GM21360 (cell line): ENCODE results near the gene SMC1A.
"Not testable (repeated sequence)": the region's sequence is repeated elsewhere in the genome, so short reads cannot be mapped to it uniquely, and the experiment has no call there.

Source experiments
- ATAC-seq: cut with Tn5 transposase; IDR thresholded peaks from one replicate; pipeline ENCODE4 v1.9.1; 2021; ENCODE audit warnings: mild to moderate bottlenecking, moderate library complexity; ENCODE audit not compliant: unreplicated experiment

The SMC1A gene

GRCh38 chrX:53422861-53423306, 430 bp upstream of the SMC1A start, which contains the start of gene RIBC1:
TSS of gene RIBC1 (plus strand) at chrX:53422873. CDS start at chrX:53426277, 3,404 bp downstream.
- no peak for ATAC-seq

GRCh38 chrX:53421772-53422085, 725 bp downstream of the SMC1A start:
- ATAC-seq, result peak; percentile 24

GRCh38 chrX:53421125-53421524, 1.3 kb downstream of the SMC1A start:
- no peak for ATAC-seq

DNA sequence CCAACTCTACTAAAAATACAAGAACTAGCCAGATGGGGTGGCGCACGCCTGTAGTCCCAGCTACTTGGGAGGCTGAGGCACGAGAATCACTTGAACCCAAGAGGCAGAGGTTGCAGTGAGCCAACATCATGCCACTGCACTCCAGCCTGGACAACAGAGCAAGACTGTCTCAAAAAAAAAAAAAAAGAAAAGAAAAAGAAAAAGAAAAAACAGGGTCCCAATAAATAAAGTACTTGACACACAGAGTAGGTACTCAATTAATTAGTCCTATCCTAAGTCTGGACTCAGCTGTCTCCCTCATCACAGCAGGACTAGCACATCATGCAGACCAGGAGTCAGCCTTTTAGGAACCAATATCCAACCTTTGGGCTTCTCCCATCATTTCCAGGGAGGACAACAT, 2.1 kb downstream of the SMC1A start:
- not testable (repeated sequence) for ATAC-seq

GRCh38 chrX:53412446-53412845, 10.0 kb downstream of the SMC1A start:
- no peak for ATAC-seq

DNA sequence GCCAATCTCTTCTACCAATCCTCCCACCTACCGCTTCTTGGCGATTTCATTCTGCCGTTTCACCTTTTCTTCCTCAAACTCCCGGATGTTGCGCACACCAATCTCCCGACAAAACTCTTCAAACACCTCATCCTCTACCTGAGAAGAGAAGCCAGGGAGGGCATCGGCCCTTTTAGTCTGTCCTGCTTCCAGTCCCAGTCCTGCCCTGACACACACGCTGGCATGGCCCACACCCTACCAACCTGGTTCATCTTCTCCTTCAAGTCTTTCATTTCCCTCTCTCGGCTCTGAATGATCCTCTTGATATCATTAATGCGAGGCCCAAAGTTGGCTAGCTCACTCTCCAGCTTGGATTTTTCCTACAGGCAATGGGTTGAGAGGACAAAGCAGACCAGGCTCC, 18.9 kb downstream of the SMC1A start:
- ATAC-seq, result no peak

- ATAC-seq, result no peak
Measured at GRCh38 chrX:53398216-53398615, 24.2 kb downstream of the SMC1A start.

DNA sequence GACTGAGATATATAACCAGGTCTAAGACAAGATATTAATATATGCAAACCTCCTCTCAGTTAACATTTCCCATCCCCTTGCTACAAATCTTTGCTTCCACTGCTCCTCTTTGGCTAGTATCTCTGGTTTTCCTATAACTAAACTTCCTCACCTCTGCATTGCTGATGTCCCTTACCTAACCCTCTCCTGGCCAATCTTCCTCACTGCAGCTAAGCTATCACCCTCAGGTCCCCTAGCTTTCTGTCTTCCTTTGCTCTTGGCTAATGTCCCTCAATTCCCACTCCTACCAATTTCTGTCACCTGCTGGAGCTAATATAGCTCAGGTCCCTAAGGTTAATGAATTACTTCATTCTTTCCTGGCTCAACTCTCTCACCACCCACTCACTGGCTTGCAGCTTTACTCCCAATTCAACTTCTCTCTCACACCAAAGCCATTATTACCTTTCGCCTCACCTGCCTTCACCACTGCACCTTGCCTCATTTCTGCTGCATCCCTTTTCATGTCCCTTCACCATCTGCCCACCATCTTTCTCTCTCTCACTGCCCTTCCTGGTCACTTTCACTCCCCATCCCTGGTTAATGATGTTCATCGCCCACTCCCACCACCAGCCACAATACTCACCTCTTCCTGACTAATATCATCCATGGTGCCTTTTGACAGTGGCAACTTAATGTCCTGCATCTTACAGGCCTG, 26.7 kb downstream of the SMC1A start:
- ATAC-seq, result no peak

DNA sequence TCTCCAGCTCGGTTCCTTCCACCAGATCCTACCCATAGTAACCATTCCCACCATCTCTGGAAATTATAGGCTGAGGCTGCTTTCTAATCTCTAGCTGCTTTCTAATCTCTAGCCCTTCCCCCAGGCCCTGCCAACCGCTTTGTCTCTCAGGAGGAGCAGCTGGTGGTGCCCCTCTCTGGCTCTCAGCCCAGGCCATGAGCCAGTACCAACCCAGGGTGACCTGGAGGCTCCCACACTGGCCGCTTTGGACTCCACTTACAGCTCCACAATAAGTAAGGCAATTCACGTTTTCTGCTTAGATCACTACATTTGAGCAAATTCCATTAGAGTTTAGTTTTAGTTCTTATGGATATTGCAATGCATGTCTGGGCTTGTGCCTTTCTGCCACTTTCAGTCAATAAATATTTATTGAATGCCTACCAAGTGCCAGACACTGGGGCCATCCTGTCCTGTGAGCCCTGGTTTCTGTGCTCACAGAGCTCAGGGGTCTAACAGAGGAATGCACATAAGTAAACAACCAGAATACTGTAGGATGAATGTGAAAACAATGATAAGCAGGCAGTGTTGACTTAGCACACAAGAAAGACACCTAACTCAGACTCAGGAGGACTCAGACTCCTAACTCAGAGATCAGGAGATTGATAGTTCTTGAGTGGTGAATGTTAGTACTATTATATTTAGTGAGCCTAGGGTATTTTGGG, 38.9 kb downstream of the SMC1A start:
- no peak for ATAC-seq

GRCh38 chrX:53379747-53380146, 42.7 kb downstream of the SMC1A start:
- ATAC-seq, result no peak

GRCh38 chrX:53379008-53379710, 43.3 kb downstream of the SMC1A start:
- no peak for ATAC-seq

- ATAC-seq, result no peak
Measured at GRCh38 chrX:53377464-53377863, 45.0 kb downstream of the SMC1A start.

- ATAC-seq, result no peak
Measured at GRCh38 chrX:53376888-53377287, 45.6 kb downstream of the SMC1A start.

DNA sequence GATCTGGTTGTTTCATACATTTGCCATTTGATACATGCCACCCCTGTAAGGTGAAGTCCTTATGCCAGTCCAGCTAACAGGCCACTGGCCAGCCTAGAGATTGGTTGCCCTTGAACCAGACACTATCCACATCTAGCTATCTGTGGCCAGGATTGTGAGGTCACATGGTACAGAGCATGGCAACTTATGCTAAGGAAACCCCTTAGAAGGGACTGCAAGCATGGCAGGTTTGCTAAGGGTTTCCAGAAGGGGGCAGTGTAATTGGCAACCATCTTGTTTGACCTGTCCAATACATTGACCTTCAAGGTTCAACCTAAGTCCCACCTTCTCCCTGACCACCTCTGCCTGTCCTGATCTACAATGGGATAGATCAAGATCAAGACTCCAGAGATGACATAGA, 47.5 kb downstream of the SMC1A start:
- no peak for ATAC-seq

GRCh38 chrX:53374222-53374820, 48.1 kb downstream of the SMC1A start:
- ATAC-seq, result no peak

DNA sequence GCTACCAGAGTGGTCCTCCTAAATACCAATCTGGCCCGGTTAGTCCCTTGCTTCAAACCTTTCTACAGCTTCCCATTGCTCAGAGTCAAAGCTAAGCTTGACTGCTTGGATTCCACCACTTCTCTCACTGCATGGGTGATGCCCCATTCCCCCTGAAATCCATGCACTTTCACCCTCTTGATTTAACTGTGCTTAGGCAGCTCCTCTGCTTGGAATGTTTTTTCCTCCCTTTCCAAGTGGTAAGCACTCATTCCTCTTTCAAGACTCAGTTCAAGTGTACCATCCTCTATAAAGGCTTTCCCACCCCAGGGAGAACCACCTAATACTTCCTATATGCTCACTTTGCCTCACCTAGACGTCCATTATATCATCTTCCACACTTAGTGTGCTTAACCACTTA, 49.1 kb downstream of the SMC1A start:
- no peak for ATAC-seq

- ATAC-seq, result not testable (repeated sequence)
Measured at GRCh38 chrX:53366454-53366853, 56.0 kb downstream of the SMC1A start.

DNA sequence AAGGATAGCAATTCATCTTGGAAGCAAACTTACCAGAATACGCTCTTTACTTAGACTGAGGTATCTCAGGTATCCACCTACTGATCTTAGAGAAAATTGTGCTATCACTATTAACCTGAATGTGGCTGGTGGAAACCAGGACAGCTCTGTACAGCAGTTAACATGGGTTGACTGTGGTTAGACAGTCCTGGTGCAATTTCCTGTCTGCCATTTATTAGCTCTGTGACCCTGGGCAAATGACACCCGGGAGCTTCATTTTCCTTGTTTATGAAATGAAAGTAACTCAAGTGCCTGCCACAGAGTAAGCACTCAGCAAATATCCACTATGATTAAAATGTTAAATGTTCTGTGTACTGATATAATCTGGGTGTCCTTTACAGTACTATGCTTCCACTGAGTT, 60.0 kb downstream of the SMC1A start:
- ATAC-seq, result no peak

DNA sequence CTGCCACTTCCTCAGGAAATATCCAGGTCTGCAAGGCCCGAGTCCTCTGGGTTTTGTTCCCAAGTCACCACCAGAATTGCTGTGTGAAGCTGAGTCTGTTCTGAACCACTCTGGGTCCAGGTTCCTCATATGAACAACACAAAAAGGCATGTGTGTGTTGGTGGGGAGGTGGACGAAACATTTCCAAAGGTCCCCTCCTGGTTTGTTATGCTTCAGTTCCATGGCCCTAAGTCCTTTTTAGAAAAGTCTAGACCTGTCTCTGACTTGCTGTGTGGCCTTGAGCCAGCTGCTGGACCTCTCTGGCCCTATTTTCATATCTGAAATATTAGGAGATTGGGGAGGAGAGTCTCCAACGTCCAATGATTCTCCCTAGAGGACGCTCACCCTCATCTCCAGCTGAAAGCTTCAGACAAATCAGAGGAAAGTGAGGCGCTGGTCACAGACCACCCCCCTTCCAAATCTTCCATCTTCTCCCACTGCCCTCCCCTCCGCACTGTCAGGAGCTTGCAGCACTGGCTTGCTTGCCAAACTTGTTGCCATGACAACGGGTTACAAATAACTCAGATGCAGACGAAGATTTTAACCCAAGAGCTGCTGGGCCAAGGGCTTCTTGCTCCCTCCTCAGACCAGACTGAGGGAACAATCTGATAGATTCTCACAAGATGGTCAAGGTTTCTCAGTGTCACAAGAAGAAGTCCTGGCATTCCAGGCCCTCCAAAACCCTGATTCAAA, 64.5 kb downstream of the SMC1A start:
- no peak for ATAC-seq

DNA sequence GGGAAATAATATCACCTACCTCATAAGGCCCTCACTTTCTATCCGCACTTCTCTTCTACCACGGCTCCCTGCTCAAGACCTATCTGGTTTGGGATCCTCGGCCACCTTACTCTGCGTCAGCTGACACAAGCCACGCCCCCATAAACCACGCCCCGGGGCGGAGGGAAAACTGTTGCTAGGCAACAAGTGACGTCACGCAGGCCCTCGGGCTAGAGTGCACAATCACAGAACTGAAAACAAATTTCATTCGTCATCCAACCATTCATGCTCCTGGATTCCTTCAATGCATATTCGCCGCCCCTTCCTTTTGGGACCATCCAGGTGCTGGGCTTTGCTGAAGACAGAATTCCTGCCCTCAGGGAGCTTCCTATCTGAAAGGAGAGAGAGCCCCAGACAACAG, 66.3 kb downstream of the SMC1A start:
- ATAC-seq, result no peak

DNA sequence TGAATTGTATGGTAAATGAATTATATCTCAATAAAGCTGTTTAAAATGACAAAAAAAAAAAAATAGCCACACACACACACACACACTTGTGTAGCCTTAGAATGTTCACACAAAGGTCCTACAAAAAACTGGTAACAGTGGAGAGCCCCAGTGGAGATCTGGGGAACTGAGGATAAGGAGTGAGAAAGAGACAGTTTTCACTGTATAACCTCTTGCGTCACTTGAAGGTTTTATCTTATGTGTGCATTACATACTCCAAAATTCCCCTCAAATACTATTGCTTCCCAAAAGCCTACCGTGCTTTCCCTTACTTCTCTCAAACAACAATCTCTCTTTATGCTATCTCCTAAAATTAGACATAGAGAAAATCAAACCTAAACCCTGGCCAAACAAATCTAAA, 67.8 kb downstream of the SMC1A start:
- no peak for ATAC-seq
